ENCODE results near the gene ABHD12B.

The ABHD12B gene, protein sequence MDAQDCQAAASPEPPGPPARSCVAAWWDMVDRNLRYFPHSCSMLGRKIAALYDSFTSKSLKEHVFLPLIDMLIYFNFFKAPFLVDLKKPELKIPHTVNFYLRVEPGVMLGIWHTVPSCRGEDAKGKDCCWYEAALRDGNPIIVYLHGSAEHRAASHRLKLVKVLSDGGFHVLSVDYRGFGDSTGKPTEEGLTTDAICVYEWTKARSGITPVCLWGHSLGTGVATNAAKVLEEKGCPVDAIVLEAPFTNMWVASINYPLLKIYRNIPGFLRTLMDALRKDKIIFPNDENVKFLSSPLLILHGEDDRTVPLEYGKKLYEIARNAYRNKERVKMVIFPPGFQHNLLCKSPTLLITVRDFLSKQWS

DNA sequence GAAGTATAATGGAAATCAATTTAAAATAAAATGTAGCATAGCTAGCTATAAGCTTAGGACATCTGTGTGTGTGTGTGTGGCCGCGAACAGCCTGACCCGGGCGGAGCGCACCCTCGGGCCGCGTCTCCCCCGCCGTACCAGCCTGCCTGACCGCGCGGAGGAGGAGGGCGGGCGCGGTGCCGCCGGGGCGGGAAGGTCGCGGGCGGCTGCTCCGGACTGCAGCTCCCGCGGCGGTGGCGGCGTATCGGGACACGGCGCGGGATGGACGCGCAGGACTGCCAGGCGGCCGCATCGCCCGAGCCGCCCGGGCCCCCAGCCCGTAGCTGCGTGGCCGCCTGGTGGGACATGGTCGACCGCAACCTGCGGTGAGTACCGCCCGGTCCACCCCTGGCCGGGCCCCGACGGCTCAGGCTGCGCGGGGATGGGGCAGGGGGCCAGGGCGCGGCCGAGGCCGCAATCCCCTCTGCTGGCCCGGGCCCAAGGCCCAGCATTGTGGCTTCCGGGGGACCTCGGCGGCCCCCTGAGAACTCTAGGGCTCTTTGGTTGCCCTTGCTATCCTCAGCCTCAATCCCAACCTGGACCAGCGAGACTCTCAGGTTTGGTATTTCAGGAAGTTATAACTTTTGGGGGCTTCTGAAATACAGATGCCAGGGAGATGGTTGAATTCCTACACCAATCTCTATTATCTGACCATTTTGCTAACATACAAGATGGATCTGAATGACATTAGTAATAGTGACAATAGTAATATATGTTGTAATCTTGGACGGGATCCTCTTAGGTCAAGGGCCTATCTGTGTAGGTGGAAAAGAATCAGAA is at the start of gene ABHD12B:
Gene ABHD12B (plus strand): TSS at position 140 of the 819 bp plus-strand sequence. CDS start 122 bp downstream, at position 262.
- Mint-ChIP-seq H3K27ac (no peak within 1 kb of the TSS), H3K4me3 (no peak within 1 kb of the TSS), H3K36me3 (no peaks in the 10 kb centered on the region), H3K27me3 (peaks cover 80% of the 10 kb centered on the region), H3K4me1 (peaks cover 29% of the 10 kb centered on the region), H3K9me3 (no peaks in the 10 kb centered on the region)
- CTCF ChIA-PET = interaction anchor here (2.1 kb wide), 1 partner anchor 12 kb away, joined by 10 read pairs; no protein-coding TSS in a partner anchor
- DNase-seq = no peak

- Mint-ChIP-seq H3K4me3 (peak overlapping the region; percentile 48), H3K27me3 (no peaks in the 10 kb centered on the region), H3K9me3 (no peaks in the 10 kb centered on the region), H3K36me3 (peaks cover 65% of the 10 kb centered on the region), H3K27ac (peak overlapping the region; percentile 86), H3K4me1 (peaks cover 81% of the 10 kb centered on the region)
- CTCF ChIA-PET = interaction anchor here (0.7 to 1.9 kb wide), 5 partner anchors 14 to 279 kb away, joined by 3 to 11 read pairs (median 4); no protein-coding TSS in a partner anchor
- no peak for DNase-seq
Measured at GRCh38 chr14:50822501-50823042, 49.3 kb upstream of the ABHD12B start.

GRCh38 chr14:50823051-50823761 is 48.6 kb upstream of the ABHD12B start:
- CTCF ChIA-PET = interaction anchor here (0.7 to 1.6 kb wide), 6 partner anchors 14 to 280 kb away, joined by 3 to 6 read pairs (median 4); no protein-coding TSS in a partner anchor
- no peaks in the 10 kb centered on the region for H3K9me3 Mint-ChIP-seq
- peaks cover 65% of the 10 kb centered on the region for H3K36me3 Mint-ChIP-seq
- H3K4me3 Mint-ChIP-seq = peak overlapping the region; percentile 48
- no peaks in the 10 kb centered on the region for H3K27me3 Mint-ChIP-seq
- H3K4me1 Mint-ChIP-seq = peaks cover 86% of the 10 kb centered on the region
- no peak for DNase-seq
- peak overlapping the region; percentile 86 for H3K27ac Mint-ChIP-seq

DNA sequence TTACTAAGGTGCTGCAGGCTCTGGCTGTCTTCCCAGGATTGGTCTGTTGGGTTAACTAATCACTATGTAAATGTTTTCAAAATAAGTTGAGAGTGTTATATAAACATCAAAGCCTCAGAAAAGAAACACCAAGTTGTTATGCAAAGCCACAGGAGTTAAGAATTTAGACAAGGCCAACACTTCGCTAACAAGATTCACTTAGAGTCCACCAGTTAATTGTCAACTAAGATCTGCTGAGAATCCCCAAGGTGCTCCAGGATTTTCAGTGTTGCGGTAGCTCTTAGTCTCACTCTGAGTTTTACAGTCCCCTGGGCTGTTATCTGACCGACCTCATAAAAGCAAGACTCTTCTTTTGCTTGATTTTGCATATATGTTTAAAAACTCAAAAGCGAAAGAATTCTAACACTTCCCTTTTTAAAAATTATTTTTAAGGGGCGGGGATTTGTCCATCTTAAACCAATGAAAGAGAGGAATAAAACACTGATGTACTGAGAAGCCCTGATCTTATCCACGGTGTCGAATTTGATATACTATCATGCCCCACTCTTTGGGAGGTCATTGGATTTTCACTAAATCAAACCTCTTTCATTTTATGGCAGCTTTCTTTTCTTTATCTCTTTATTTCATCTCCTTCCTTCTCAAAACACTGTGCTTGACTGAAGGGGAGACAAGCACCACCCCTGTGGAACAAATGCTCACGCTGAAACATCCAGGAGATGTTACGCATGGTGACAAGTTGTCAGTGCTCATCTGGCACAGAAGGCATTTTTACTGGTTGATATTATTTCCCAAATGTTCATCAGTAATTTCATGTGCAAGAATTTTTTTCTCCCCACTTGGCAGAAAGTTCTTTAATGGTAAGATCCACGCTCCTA is 47.9 kb upstream of the ABHD12B start:
- CTCF ChIA-PET = interaction anchor here (1.0 to 1.6 kb wide), 4 partner anchors 15 to 109 kb away, joined by 4 to 6 read pairs (median 4); no protein-coding TSS in a partner anchor
- no peak for DNase-seq
- Mint-ChIP-seq H3K4me3 (peak overlapping the region; percentile 48), H3K4me1 (peaks cover 88% of the 10 kb centered on the region), H3K36me3 (peaks cover 67% of the 10 kb centered on the region), H3K27me3 (no peaks in the 10 kb centered on the region), H3K9me3 (no peaks in the 10 kb centered on the region), H3K27ac (peak overlapping the region; percentile 86)

DNA sequence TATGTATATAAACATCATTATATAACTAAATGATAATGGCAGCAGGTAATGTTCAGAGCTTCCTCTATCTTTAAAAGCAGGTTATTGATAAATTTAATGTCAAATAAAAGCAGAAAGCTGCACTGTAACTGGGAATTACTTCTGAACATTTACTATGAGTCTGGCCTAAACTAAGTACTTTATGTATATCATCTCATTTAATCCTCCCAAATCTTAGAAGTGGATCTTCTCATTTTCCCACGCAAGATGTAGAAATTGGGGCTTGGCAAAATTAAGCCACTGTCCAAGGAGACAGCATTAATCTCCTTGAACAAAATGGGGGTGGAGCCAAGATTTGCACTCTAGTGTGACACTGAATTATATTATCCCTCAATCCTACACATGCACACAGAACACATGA is 46.5 kb upstream of the ABHD12B start:
- Mint-ChIP-seq H3K27ac (no peak overlapping the region), H3K4me1 (peaks cover 85% of the 10 kb centered on the region), H3K9me3 (no peaks in the 10 kb centered on the region), H3K4me3 (no peak overlapping the region), H3K27me3 (peaks cover 4% of the 10 kb centered on the region), H3K36me3 (peaks cover 62% of the 10 kb centered on the region)
- CTCF ChIA-PET = interaction anchor here (1.0 to 1.7 kb wide), 2 partner anchors 35 to 505 kb away, joined by 5 read pairs; no protein-coding TSS in a partner anchor
- no peak for DNase-seq

DNA sequence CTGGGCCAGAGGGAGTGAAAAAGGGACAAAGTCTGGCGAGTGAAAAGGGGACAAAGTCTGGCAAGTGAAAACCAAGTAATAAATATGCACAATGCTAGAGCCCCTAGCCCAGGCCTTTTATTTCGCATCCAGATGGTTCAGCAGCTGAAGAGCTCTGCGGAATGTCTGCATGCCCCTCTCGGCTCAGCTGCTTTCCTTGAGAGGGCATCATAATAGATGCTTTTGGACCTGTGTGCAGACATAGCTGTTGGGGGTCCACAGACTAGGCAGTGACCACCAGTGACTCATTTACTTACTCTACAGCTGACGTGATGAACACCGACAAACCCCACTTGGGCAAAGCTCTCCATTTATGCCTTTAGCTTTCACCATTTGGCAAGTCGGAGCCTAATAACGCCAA is 45.2 kb upstream of the ABHD12B start:
- CTCF ChIA-PET = interaction anchor here (1.5 to 2.5 kb wide), 3 partner anchors 33 to 506 kb away, joined by 4 to 12 read pairs (median 5); no protein-coding TSS in a partner anchor
- Mint-ChIP-seq H3K36me3 (peaks cover 50% of the 10 kb centered on the region), H3K27me3 (peaks cover 9% of the 10 kb centered on the region), H3K4me1 (peaks cover 73% of the 10 kb centered on the region), H3K27ac (no peak overlapping the region), H3K4me3 (no peak overlapping the region), H3K9me3 (no peaks in the 10 kb centered on the region)
- DNase-seq = no peak

DNA sequence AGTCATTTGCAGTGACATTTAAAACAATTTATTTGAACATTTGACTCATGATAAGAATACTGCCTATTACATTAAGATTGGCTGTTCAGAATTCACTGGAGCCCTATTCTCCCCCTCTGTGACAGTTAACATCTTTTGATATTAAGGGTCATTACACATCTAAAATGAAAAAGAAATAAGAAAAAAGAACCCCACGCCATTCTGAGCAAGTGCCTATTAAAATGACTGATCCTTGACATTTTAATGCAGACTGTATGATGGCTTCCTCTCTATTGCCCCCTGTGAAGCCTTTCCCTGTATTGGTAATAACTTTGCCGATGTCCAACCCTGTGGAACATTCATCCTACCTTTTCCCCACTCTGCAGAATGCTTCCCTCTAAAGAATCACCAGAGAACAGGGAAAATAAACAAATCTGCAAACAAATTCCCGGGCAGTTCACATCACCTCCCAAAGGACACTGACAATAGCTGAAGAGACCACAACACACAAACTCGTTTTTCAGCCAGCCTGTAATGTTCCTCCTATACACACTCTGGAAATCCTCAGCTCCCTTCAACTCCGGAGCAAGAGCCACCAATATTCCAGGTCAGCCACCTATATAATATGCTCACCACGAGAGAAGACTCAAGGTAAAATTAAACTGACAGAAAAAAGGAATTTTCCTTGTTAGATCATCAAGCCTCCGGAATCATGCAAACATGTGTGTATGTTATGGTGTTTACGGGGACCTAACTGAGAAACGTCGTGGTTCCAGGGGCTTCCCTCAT is 42.9 kb upstream of the ABHD12B start:
- DNase-seq = no peak
- Mint-ChIP-seq H3K27ac (no peak overlapping the region), H3K4me1 (peaks cover 62% of the 10 kb centered on the region), H3K4me3 (peak overlapping the region; percentile 97), H3K9me3 (no peaks in the 10 kb centered on the region), H3K27me3 (peaks cover 16% of the 10 kb centered on the region), H3K36me3 (peaks cover 45% of the 10 kb centered on the region)
- CTCF ChIA-PET = interaction anchor here (1.3 to 2.0 kb wide), 3 partner anchors 30 to 37 kb away, joined by 3 to 20 read pairs (median 5); no protein-coding TSS in a partner anchor

- peaks cover 41% of the 10 kb centered on the region for H3K36me3 Mint-ChIP-seq
- CTCF ChIA-PET = interaction anchor here (1.3 to 2.0 kb wide), 2 partner anchors 29 to 32 kb away, joined by 5 to 20 read pairs; no protein-coding TSS in a partner anchor
- H3K27me3 Mint-ChIP-seq = peaks cover 16% of the 10 kb centered on the region
- peak overlapping the region; percentile 97 for H3K4me3 Mint-ChIP-seq
- no peak for DNase-seq
- H3K27ac Mint-ChIP-seq = peak overlapping the region; percentile 85
- H3K9me3 Mint-ChIP-seq = no peaks in the 10 kb centered on the region
- H3K4me1 Mint-ChIP-seq = peaks cover 59% of the 10 kb centered on the region
Measured at GRCh38 chr14:50829489-50830043, 42.3 kb upstream of the ABHD12B start.

DNA sequence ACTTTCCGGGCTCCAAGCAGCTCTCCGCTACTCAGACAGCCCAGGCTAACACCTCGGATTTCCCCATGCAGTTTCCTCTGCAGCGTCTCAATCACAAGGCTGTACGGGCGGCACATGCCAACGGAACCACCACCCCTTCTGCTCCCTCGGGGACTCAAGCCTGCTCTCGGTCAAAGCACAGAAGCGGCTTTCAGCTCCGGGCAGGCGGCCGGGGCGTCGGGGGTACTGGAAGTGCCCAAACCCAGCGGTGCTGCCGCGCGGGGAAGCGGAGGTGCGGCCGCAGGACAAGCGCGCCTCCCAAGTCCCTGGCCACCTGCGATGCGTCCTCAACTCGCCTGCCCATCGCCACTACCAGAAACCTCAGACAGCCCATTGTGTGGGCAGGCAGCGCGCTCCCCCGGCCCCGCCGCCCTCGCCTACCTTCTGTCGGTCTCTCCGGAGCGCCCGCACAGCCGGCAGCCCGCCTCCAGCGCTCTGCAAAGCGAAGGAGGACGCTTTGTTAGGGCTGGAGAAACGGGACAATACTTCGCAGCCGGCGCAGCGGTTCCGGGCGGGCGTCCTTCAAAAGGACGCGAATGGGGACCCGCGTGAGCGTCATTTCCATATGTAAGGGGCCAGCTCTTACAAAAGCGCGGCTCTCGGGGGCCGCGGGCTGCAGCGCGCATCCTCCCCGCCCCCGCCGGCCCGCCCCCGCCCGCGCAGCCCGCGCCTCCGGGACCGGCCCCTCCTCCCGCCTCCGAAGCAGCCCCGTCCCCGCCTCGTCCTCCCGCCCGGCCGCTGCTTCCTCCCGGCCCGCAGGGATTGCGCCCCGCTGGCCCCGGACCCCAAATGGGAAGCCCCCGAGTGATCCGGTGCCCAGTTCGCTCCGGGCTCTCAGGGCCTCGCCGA is 41.6 kb upstream of the ABHD12B start:
- H3K4me1 Mint-ChIP-seq = peaks cover 59% of the 10 kb centered on the region
- DNase-seq = peak; percentile 70
- CTCF ChIA-PET = interaction anchor here (1.2 to 2.0 kb wide), 3 partner anchors 28 to 52 kb away, joined by 4 to 20 read pairs (median 5); no protein-coding TSS in a partner anchor

DNA sequence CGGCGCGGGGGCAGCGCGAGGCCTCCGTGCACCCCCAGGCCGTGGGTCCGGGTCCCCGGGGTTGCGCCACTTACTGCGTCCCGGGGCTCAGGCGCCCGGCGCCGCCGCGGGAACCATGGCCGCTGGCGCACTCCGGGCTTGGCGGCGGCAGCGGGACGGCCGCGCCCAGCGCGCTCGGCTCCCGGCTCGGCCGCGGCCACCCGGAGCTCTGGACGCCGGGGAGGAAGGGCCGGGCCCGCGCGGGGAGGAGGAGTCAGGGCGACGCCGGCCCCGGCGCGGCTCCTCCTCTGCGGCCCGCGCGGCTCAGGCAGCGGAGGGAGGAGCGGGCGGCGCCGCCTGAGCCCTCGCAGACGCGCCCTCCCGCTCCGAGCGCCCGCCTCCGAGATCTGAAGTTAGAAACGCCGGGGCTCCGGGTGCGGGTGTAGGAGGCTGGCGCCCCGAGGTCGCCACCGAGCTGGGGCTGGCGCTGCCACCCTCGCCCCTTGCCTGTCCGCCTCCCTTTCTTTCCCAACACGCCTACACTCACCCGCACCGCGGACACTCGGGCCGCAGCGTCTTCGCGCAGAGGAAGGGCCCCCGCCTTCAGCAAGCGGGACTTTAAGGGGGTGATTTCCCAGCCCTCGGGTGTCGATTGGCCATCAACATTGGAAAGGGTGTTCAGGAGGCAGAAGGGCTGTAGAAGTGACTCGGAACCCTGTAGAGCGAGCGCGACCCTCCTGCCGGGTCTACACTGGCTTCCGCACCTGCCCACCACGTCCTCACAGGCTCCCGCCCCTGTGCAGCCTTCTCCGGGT is 40.7 kb upstream of the ABHD12B start, which contains the start of gene NIN:
Gene NIN (minus strand): TSS at position 231 of the 794 bp plus-strand sequence. CDS start 9,106 bp downstream, outside the sequence.
- Mint-ChIP-seq H3K9me3 (no peaks in the 10 kb centered on the region), H3K27ac (peak within 1 kb of the TSS; percentile 93), H3K36me3 (peaks cover 28% of the 10 kb centered on the region), H3K4me1 (peaks cover 61% of the 10 kb centered on the region), H3K27me3 (peaks cover 16% of the 10 kb centered on the region), H3K4me3 (peak within 1 kb of the TSS; percentile 97)
- peak; percentile 83 for DNase-seq
- CTCF ChIA-PET = interaction anchor here (1.2 kb wide), 1 partner anchor 53 kb away, joined by 4 read pairs; no protein-coding TSS in a partner anchor

More for the DNA sequence above, 41.6 kb upstream of the ABHD12B start:
- H3K4me3 Mint-ChIP-seq = peak overlapping the region; percentile 97
- H3K27me3 Mint-ChIP-seq = peaks cover 16% of the 10 kb centered on the region
- H3K9me3 Mint-ChIP-seq = no peaks in the 10 kb centered on the region
- H3K27ac Mint-ChIP-seq = peak overlapping the region; percentile 85
- H3K36me3 Mint-ChIP-seq = peaks cover 36% of the 10 kb centered on the region
